Colonic mucosa (tissue), 4 donors: ENCODE measurements around the gene SAFB. TPM values are rescaled to one million over a fixed set of nuclear protein-coding genes. Genes with fewer than 3 reads are reported as not detected.

Experiments used
- DNase-seq: peaks from one replicate; pipeline ENCODE4 v3.0.0-alpha.2; 2020
- H3K27ac ChIP-seq: fragments of 200-600 bp; one replicate; pipeline ENCODE4 v1.8.0; 2021
- H3K27me3 ChIP-seq: fragments of 200-600 bp; one replicate; pipeline ENCODE4 v1.8.0; 2021
- H3K36me3 ChIP-seq: fragments of 200-600 bp; one replicate; pipeline ENCODE4 v1.8.0; 2021
- H3K4me1 ChIP-seq: fragments of 200-600 bp; one replicate; pipeline ENCODE4 v1.8.0; 2021; ENCODE audit warnings: mild to moderate bottlenecking
- H3K4me3 ChIP-seq: fragments of 200-600 bp; one replicate; pipeline ENCODE4 v1.8.0; 2021
- H3K9ac ChIP-seq, 2 donors: one replicate each; pipeline ENCODE4 v1.7.0; 2013; ENCODE audit warnings: control low read depth in 2 of 2, low read depth in 2 of 2, low read length in 2 of 2
- H3K9me3 ChIP-seq: fragments of 200-600 bp; one replicate; pipeline ENCODE4 v1.8.0; 2021
- CTCF ChIP-seq: fragments of 200-600 bp; IDR thresholded peaks from one replicate; pipeline ENCODE4 v1.8.0; 2022; ENCODE audit warnings: antibody characterized with exemption, mild to moderate bottlenecking
- intact Hi-C: fragments of 100-400 bp; cut with DNase I; formaldehyde crosslinking; loops from one replicate; pipeline ENCODE4 v1.14.1; 2022
- total RNA-seq, 2 donors: library from RNA; stranded (reverse); fragmentation: NEBNext Ultra II Directional in 1 of 2; extraction: Animal tissue kit (Norgen Biotek cat#: 25700) in 1 of 2; gene quantifications; one replicate each; pipeline ENCODE4 v1.2.1, GENCODE V29; 2021
- donor health status: healthy.
- donor health status: DM: no; HTN: no; CAD: no.
- donor health status: DM: no; HTN: no; CAD: no.

The SAFB gene
- total RNA-seq, 2 donors from 2014 or later = 56.1 to 120 TPM

DNA sequence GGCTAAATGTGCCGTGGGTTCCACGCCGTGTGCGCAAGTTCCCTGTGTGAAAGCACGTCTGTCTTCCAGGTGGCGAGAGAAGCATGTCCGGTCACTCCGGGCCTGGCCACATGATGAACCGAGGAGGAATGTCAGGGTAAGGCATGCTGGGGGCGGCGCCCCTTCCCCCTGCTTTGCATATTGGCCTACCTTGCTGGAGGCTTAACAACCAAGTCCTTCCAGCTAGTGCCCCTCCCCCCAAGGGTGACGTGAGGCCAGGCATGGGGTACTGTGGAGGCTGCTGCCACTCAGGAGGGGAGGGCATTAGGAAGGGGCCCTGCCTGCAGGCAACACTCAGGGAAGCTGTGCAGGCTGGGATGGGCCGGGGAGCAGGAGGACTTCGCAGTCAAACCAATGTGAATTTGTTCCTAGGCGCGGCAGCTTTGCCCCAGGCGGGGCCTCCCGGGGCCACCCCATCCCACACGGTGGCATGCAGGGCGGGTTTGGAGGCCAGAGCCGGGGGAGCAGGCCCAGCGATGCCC lies 44.9 kb downstream of the SAFB start:
- no peaks in the 10 kb centered on the region for H3K4me1 ChIP-seq
- H3K27ac ChIP-seq = no peak overlapping the region
- no peaks in the 10 kb centered on the region for H3K27me3 ChIP-seq
- no peak overlapping the region for H3K9ac ChIP-seq
- intact Hi-C loops = no loop called here
- peaks cover 30% of the 10 kb centered on the region for H3K36me3 ChIP-seq
- H3K9me3 ChIP-seq = no peaks in the 10 kb centered on the region
- H3K4me3 ChIP-seq = no peak overlapping the region
- TF ChIP-seq CTCF = no peak
- no peak for DNase-seq

DNA sequence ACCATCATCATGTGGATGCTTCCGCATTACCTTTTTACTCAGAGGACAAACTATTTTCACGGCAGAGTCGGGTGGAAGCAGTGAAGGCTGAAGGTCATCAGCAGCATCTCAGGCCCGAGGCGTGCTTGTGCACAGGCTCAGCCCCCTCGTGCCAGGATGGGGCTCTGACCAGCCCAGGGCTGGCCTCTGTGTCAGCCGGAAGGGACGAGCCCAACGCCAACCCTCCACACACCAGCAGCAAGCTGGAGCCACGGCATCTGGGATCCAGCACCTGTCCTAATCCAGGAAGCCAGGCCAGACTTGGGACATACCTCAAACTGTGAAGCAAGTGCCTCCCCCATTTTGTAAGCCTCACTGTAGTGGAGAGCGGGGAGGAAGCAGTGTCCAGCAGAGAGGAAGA lies 46.3 kb downstream of the SAFB start:
- H3K27me3 ChIP-seq = no peaks in the 10 kb centered on the region
- H3K4me3 ChIP-seq = no peak overlapping the region
- no peak for DNase-seq
- no peak overlapping the region for H3K9ac ChIP-seq
- no peaks in the 10 kb centered on the region for H3K9me3 ChIP-seq
- no peak for TF ChIP-seq CTCF
- no peaks in the 10 kb centered on the region for H3K4me1 ChIP-seq
- H3K36me3 ChIP-seq = peaks cover 17% of the 10 kb centered on the region
- no peak overlapping the region for H3K27ac ChIP-seq
- intact Hi-C loops = no loop called here

DNA sequence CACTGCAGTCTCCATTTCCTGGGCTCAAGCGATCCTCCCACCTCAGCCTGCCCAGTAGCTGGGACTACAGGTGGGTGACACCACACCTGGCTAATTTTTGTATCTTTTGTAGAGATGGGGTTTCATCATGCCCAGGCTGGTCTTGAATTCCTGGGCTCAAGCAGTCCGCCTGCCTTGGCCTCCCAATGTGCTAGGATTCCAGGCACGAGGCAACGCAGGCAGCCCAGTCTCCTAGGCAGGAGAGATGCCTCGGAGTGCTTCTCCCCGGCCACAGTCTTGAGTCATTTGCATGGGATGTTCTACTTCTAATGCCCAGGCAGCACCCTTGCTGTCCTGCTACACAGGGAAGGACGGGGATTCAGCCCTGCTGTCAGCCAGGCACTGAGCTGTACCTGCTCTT lies 48.7 kb downstream of the SAFB start:
- Histone ChIP-seq H3K36me3 (peaks cover 12% of the 10 kb centered on the region), H3K9me3 (no peaks in the 10 kb centered on the region), H3K9ac (no peak overlapping the region), H3K4me1 (no peaks in the 10 kb centered on the region), H3K4me3 (no peak overlapping the region), H3K27ac (no peak overlapping the region), H3K27me3 (no peaks in the 10 kb centered on the region)
- intact Hi-C loops = no loop called here
- DNase-seq = no peak
- no peak for TF ChIP-seq CTCF

DNA sequence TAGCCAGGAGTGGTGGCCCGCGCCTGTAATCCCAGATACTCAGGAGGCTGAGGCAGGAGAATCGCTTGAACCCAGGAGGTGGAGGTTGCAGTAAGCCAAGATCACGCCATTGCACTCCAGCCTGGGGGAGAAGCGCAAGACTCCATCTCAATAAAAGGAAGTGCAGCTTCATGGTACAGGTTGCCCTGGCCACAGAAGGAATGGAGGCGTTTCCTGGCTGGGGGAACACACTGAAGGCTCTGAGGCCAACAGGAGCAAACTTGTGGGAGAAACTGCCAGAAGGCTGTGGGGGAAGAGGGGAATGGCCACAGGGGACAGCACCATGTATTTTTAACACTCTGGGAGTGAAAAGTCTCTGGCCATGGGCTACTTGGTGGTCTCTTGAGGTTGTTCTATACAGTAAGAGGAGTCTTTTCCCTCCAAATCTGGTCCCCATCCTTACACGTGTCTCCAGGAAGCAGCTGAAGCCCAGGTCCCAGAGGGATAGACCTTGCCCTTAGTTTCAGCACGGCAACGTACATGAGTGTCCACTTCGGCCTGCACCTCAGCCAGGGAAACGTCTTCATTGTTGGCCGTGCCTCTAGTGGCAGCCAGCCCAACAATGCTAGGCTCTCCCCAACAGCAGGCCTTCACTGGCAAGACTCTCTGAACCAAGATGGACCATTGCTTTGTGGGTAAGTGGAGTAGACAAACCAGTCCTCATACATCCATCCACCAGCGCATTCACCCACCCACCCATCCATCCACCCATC lies 50.0 kb downstream of the SAFB start:
- DNase-seq = no peak
- Histone ChIP-seq H3K27me3 (no peaks in the 10 kb centered on the region), H3K9me3 (no peaks in the 10 kb centered on the region), H3K36me3 (peaks cover 1% of the 10 kb centered on the region), H3K4me3 (no peak overlapping the region), H3K4me1 (no peaks in the 10 kb centered on the region), H3K9ac (no peak overlapping the region), H3K27ac (no peak overlapping the region)
- intact Hi-C loops = no loop called here
- no peak for TF ChIP-seq CTCF

GRCh38 chr19:5673752-5674151 lies 50.9 kb downstream of the SAFB start:
- no peak overlapping the region for H3K9ac ChIP-seq
- no peaks in the 10 kb centered on the region for H3K27me3 ChIP-seq
- H3K4me3 ChIP-seq = no peak overlapping the region
- intact Hi-C loops = no loop called here
- no peaks in the 10 kb centered on the region for H3K4me1 ChIP-seq
- H3K9me3 ChIP-seq = no peaks in the 10 kb centered on the region
- H3K27ac ChIP-seq = no peak overlapping the region
- no peak for DNase-seq
- H3K36me3 ChIP-seq = no peaks in the 10 kb centered on the region
- no peak for TF ChIP-seq CTCF
